GM18502 (cell line): Measurements from ENCODE around the gene DOCK2.
"Not testable (repeated sequence)": the region's sequence is repeated elsewhere in the genome, so short reads cannot be mapped to it uniquely, and the experiment has no call there.

Source experiments
- ATAC-seq: cut with Tn5 transposase; IDR thresholded peaks from one replicate; pipeline ENCODE4 v1.9.1; 2021; ENCODE audit warnings: mild to moderate bottlenecking; ENCODE audit not compliant: unreplicated experiment, poor library complexity

DOCK2 gene

DNA sequence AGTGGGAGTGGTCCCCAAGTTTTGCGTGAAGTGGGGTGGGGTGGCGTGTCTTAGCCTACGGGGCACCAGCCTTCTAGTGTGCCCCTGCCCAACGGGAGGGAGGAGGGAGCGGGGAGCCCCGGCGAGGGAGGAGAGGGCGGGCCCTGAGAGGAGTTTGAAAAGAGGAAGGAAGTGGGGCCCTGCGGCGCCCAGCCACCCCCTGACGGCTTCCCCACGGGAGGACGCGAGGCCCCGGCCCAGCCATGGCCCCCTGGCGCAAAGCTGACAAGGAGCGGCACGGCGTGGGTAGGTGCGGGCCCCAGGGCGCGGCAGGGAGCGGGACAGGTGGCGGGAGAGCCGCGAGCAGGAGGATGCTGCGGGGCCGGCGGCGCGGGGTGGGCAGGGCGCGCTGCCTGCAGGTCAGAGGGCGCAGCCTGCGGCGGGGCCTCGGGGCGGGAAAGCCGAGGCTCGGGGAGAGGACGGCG, at the start of gene DOCK2:
DOCK2 (plus strand) TSS at position 191 of the 464 bp plus-strand sequence; CDS start at position 243, 52 bp downstream.
- ATAC-seq: peak; percentile 92

GRCh38 chr5:169590602-169591001, 46.5 kb upstream of the DOCK2 start:
- ATAC-seq: no peak

GRCh38 chr5:169591636-169592035, 45.4 kb upstream of the DOCK2 start:
- ATAC-seq: no peak

DNA sequence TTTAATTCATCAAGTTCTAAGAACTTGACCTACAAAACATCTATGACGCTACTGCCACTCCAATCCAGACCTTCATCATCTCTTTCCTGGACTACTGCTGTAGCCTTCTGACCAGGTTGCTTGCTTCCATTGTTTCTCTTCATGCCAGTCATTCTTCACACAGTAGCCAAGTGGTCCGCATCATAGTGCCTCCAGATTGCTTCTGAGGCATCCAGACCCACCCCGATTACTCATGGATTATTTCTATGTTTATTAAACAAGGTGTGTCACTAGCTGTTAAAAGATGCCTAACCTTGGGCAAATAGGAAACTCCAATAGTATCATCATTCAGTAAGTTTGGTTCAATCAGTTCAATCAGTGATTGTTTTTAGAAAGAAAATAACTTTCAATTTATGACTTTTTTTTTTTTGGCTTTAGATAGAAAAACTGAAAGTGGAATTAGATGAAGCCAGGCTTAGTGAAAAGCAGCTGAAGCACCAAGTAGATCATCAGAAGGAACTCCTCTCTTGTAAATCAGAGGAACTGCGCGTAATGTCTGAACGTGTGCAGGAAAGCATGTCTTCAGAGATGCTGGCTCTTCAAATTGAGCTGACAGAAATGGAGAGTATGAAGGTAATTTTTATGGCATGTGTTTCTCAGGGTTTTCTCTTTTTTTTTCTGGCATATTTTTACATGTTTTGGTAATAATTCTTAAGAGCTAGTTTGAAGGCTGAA, 44.0 kb upstream of the DOCK2 start:
- no peak for ATAC-seq

DNA sequence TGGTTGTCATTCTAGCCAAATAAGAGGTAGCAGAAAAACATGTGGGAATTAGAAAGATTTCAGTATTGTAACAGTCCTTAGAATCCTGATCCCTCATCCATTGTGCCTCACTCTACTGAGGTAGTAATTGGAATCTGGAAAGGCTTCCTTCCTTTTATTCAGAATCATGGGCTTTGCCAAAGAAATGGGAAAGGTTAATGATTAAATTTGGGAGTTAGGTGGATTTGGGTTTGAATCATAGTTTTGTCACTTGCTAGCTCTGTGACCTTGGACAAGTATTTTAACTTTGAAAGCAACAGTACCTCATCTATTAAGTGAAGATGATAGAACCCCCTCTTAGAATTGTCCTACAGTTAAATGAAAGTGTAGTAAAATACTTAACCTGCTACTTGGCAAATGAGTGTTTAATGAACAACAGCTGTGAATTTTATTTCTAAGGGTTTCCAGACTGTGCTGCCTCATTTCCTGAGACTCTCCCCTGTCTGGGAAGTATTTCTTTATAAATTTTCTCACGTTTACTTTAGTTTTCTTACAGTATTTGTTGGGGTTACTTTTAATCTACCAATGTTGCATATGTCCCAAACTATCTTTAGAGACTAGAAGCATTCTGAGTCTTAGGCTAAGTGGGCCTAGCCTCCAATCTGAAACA, 41.8 kb upstream of the DOCK2 start:
- no peak for ATAC-seq

DNA sequence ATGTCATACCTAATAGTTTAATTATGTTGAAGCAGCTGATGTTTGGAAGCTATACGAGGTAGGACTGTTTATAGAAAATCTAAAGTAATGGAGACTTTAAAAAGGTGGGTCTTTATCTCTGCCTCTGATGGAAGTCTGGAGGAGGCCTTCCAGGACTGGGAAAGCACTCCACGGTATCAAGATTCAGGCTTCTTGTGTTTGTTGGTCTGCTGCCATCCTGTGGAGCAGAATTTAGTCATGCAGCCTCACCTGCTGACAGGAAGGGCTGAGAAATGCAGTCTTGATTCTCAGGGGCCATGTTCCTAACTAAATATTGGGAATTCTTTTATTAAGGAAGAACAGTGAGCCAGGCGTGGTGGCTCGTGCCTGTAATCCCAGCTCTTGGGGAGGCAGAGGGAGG, 37.6 kb upstream of the DOCK2 start:
- no peak for ATAC-seq

DNA sequence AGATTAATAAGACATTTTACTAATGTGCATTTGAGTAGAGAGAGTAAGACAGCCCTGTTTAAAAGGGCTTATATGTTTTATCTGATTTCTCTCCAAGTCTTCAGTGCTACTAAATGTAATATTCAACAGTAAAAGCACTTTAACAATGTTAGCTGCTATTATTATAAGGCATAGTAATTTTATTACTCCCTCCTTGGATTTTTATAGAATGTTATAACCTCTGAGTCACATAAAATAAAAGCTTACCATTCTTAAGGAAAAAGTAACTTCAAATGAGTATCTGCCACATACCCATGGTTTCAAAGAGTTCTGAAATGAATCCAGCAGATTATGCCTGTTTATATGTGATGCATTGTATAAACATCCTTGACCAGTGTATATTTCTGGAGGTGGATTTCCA, 34.5 kb upstream of the DOCK2 start:
- ATAC-seq: no peak

GRCh38 chr5:169606279-169606678, 30.8 kb upstream of the DOCK2 start:
- ATAC-seq: no peak

DNA sequence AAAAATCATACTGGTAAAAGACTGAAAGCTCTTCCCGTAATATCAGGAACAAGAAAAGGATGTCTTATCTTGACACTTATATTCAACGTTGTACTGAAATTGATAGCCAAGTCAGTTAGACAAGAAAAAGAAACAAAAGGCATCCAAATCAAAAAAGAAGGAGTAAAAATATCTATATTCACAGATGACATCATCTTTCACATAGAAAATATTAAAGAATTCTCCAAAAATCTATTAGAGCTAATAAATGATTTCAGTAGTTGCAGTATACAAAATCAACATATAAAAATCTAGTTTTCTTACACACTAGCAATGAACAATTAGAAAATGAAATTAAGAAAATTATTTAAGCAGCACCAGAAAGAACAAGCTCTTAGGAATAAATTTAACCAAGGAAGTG, 29.2 kb upstream of the DOCK2 start:
- no peak for ATAC-seq

DNA sequence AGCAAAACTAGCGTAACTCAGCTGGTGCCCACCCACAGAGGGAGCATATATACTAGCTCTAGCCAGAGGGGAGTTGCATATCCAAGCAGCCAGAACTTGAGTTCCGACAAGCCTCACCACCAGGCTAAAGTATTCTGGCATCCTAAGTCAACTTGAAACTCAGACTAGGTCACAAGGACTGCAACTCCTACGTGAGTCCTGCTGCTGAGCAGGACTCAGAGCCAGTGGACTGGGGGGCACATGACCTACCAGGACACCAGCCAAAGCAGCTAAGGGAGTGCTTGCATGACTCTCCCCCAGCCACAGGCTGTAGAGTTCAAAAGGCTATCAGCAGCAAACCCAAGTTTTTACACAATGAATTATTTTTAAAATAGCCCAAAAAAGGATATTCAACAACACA, 27.4 kb upstream of the DOCK2 start:
- ATAC-seq: no peak

DNA sequence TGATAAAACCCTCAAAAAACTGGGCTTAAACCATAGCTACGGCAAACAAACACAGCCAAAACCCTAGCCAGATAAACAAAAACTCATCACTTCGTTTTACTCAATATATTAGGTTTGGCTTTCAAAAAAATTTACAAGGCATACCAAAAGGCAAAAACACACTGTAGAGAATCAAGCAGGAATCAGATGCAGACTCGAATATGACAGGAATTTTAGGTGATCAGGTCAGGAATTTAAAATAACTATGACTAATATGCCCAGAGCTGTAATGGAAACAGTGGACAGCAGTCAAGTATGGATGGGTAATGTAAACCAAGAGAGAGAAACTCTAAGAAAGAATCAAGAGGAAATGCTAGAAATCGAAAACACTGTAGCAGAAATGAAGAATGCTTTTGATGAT, 26.5 kb upstream of the DOCK2 start:
- no peak for ATAC-seq

- no peak for ATAC-seq
Measured at GRCh38 chr5:169615561-169615960, 21.5 kb upstream of the DOCK2 start.

- ATAC-seq: not testable (repeated sequence)
Measured at GRCh38 chr5:169624307-169624706, 12.8 kb upstream of the DOCK2 start.

DNA sequence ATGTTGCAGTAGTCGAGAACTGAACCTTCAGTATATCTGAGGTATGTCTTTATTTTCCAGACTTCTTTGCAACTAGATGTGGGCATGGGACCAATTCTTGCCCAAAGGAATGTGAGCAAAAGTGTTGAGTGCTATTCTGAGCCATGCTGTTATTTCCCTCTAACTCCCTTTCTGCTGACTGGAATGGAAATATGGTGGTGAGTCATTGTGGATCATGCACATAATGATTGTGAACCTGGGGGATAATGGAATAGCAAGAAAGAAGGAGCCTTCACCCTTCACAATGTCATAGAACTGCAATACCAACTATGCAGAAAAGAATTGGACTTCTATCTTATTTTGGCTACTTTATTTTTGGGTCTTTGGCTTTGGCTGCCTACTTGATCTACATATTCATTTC, 10.3 kb upstream of the DOCK2 start:
- no peak for ATAC-seq

DNA sequence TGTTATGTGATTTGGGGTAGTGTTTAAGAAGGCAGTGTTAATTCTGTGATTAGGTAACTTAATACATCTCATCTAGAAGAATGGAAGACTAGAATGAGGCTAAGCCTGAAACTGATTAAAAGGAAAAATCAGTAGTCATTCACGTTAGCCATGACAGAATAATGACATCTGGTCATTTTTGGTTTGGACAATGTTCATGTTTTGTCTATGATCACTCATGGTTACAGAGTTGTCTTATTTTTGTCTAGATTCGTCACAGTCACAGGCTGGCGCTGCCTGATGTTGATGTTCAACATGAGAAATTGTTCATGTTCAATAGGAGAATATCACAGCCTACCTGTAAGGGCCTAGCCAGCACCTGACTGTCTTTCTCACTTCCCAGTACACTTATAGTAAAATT, 9.5 kb upstream of the DOCK2 start:
- ATAC-seq: no peak

DNA sequence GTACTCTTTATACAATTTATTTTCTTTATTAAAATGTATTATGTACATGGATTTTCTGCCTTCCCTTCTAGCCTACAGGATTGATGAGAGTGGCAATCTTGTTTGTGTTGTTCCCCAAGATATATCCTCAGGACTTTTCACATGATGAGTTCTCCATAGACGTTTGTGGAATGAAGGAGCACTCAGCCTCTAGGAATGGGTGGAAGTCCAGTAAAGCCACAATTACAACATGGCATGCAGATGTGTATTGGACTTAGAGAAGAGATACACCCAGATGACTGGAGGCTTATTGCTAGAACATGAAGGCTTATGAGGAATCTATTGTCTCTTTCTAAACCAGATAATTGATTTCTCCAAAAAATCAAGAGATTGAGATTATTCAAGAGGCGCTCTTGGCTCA, 8.2 kb upstream of the DOCK2 start:
- no peak for ATAC-seq

DNA sequence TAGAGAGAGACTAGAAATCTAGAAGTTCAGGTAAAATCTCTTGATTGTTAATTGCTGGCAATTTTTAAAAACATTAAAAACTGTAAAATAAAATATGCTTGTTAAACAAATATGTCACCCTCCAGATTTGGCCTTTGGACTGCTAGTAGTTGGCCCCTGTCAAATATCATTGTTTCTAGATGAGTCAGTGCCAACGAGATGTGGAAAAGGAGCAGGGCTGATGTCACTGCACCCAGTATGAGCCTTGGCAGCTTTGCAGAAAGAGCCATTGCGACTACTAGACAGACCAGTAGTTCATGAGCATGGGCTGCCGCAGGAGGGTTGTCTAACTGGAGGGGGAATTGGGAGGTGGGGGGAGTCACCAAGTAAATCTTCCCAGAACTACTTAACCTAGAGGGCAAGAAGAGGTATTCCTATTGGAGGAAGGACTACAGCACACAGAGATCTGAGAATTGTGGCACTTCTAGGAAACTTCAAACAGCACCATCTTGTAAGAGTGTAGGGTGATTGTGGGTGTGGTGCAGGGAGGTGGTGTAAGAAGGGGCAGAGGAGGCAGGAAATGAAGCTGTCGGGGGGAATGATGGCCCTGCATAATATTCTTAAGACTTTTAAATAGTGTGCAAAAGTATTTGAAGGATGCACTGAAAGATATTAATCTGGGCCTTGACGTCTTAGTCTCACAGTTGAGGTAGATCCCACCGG, 7.1 kb upstream of the DOCK2 start:
- ATAC-seq: no peak

GRCh38 chr5:169631360-169631759, 5.7 kb upstream of the DOCK2 start:
- ATAC-seq: no peak

- no peak for ATAC-seq
Measured at GRCh38 chr5:169632946-169633345, 4.1 kb upstream of the DOCK2 start.

DNA sequence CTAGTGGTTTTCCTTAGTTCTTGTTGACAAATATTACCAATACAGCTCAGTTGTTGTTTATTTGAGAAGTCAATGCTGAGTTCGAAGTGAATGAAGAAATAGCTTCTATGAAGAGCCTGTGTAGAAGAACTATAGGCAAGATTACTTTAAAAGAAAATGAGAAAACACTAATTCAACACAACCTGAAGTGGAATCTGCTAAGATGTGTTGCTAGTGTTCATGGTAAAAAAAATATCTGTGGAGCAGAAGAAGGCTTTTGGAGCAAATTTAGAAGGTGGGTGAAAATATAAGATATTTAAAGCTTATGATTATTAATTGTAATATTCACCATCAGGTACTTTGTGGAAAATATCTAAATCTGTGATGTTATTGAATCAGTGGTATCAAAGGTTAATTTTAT, 2.5 kb upstream of the DOCK2 start:
- no peak for ATAC-seq

GRCh38 chr5:169635936-169636335, 1.1 kb upstream of the DOCK2 start:
- ATAC-seq: no peak
